ENCODE measurements around the gene PLCB2.
A peak's percentile ranks its signal among the peaks of the same experiment; 100 is the strongest.

The PLCB2 gene

GRCh38 chr15:40325188-40325587 is 17.5 kb upstream of the PLCB2 start:
- Histone ChIP-seq H3K4me3 (peak overlapping the region; percentile 52), H3K36me3 (replicated peaks) (peaks cover 34% of the 10 kb centered on the region), H3K4me1 (peaks cover 61% of the 10 kb centered on the region), H3K27me3 (ENCODE audit: low read depth) (no peaks in the 10 kb centered on the region), H3K9me3 (no peaks in the 10 kb centered on the region)
- in situ Hi-C loops (cut with MboI; ENCODE audit: low sequenced_read_pairs), result no loop called here
- DNase-seq (ENCODE audit: low spot score in 2 of 2), result no peak

- Histone ChIP-seq H3K4me1 (peaks cover 67% of the 10 kb centered on the region), H3K4me3 (peak overlapping the region; percentile 52), H3K9me3 (no peaks in the 10 kb centered on the region), H3K27me3 (ENCODE audit: low read depth) (no peaks in the 10 kb centered on the region), H3K36me3 (replicated peaks) (peaks cover 32% of the 10 kb centered on the region)
- in situ Hi-C loops (cut with MboI; ENCODE audit: low sequenced_read_pairs), result no loop called here
- DNase-seq (ENCODE audit: low spot score in 2 of 2), result peak in 1 of 2 experiments; percentile 50
Observed at GRCh38 chr15:40323953-40324937, 16.5 kb upstream of the PLCB2 start.

- H3K9me3 ChIP-seq, result no peaks in the 10 kb centered on the region
- H3K4me1 ChIP-seq, result peaks cover 64% of the 10 kb centered on the region
- in situ Hi-C loops (cut with MboI; ENCODE audit: low sequenced_read_pairs), result no loop called here
- peak within 1 kb of the TSS; percentile 52 for H3K4me3 ChIP-seq
- no peaks in the 10 kb centered on the region for H3K27me3 ChIP-seq (ENCODE audit: low read depth)
- peaks cover 26% of the 10 kb centered on the region for H3K36me3 ChIP-seq (replicated peaks)
- peak; percentile 96 to 98 for DNase-seq (ENCODE audit: low spot score in 2 of 2)
Observed at GRCh38 chr15:40323239-40323952, 15.7 kb upstream of the PLCB2 start, which contains the start of gene INAFM2. TSS of gene INAFM2 (plus strand) at chr15:40323692. CDS start at chr15:40324056, 364 bp downstream.

GRCh38 chr15:40322531-40323238 is 14.9 kb upstream of the PLCB2 start:
- peaks cover 19% of the 10 kb centered on the region for H3K36me3 ChIP-seq (replicated peaks)
- H3K4me1 ChIP-seq, result peaks cover 56% of the 10 kb centered on the region
- H3K9me3 ChIP-seq, result no peaks in the 10 kb centered on the region
- no peaks in the 10 kb centered on the region for H3K27me3 ChIP-seq (ENCODE audit: low read depth)
- peak overlapping the region; percentile 12 for H3K4me3 ChIP-seq
- DNase-seq (ENCODE audit: low spot score in 2 of 2), result peak in 1 of 2 experiments; percentile 63
- in situ Hi-C loops (cut with MboI; ENCODE audit: low sequenced_read_pairs), result no loop called here

- peaks cover 7% of the 10 kb centered on the region for H3K36me3 ChIP-seq (replicated peaks)
- DNase-seq (ENCODE audit: low spot score in 2 of 2), result peak; percentile 84 to 100
- in situ Hi-C loops (cut with MboI; ENCODE audit: low sequenced_read_pairs), result no loop called here
- H3K4me1 ChIP-seq, result peaks cover 39% of the 10 kb centered on the region
- H3K4me3 ChIP-seq, result no peak overlapping the region
- H3K27me3 ChIP-seq (ENCODE audit: low read depth), result no peaks in the 10 kb centered on the region
- no peaks in the 10 kb centered on the region for H3K9me3 ChIP-seq
Observed at GRCh38 chr15:40320931-40321371, 13.2 kb upstream of the PLCB2 start.

GRCh38 chr15:40320409-40320808 is 12.7 kb upstream of the PLCB2 start:
- in situ Hi-C loops (cut with MboI; ENCODE audit: low sequenced_read_pairs), result no loop called here
- Histone ChIP-seq H3K36me3 (replicated peaks) (peaks cover 4% of the 10 kb centered on the region; the same call in 1 of the 2 replicates), H3K9me3 (no peaks in the 10 kb centered on the region), H3K4me1 (peaks cover 35% of the 10 kb centered on the region), H3K27me3 (ENCODE audit: low read depth) (no peaks in the 10 kb centered on the region), H3K4me3 (no peak overlapping the region)
- DNase-seq (ENCODE audit: low spot score in 2 of 2), result peak; percentile 61 to 77

GRCh38 chr15:40317580-40317979 is 9.8 kb upstream of the PLCB2 start:
- Histone ChIP-seq H3K36me3 (replicated peaks) (no peaks in the 10 kb centered on the region), H3K27me3 (ENCODE audit: low read depth) (no peaks in the 10 kb centered on the region), H3K4me1 (peaks cover 43% of the 10 kb centered on the region), H3K9me3 (no peaks in the 10 kb centered on the region), H3K4me3 (no peak overlapping the region)
- DNase-seq (ENCODE audit: low spot score in 2 of 2), result no peak
- in situ Hi-C loops (cut with MboI; ENCODE audit: low sequenced_read_pairs), result no loop called here

GRCh38 chr15:40316931-40317330 is 9.2 kb upstream of the PLCB2 start:
- H3K36me3 ChIP-seq (replicated peaks), result no peaks in the 10 kb centered on the region
- no peaks in the 10 kb centered on the region for H3K9me3 ChIP-seq
- no peaks in the 10 kb centered on the region for H3K27me3 ChIP-seq (ENCODE audit: low read depth)
- in situ Hi-C loops (cut with MboI; ENCODE audit: low sequenced_read_pairs), result no loop called here
- DNase-seq (ENCODE audit: low spot score in 2 of 2), result no peak
- H3K4me1 ChIP-seq, result peaks cover 36% of the 10 kb centered on the region
- H3K4me3 ChIP-seq, result no peak overlapping the region

- Histone ChIP-seq H3K36me3 (replicated peaks) (no peaks in the 10 kb centered on the region), H3K27me3 (ENCODE audit: low read depth) (no peaks in the 10 kb centered on the region), H3K4me3 (no peak overlapping the region), H3K4me1 (peaks cover 18% of the 10 kb centered on the region), H3K9me3 (no peaks in the 10 kb centered on the region)
- no peak for DNase-seq (ENCODE audit: low spot score in 2 of 2)
- in situ Hi-C loops (cut with MboI; ENCODE audit: low sequenced_read_pairs), result no loop called here
Observed at GRCh38 chr15:40314723-40315276, 7.1 kb upstream of the PLCB2 start.

- H3K9me3 ChIP-seq, result no peaks in the 10 kb centered on the region
- H3K27me3 ChIP-seq (ENCODE audit: low read depth), result no peaks in the 10 kb centered on the region
- no peaks in the 10 kb centered on the region for H3K36me3 ChIP-seq (replicated peaks)
- DNase-seq (ENCODE audit: low spot score in 2 of 2), result peak; percentile 93 to 95
- H3K4me1 ChIP-seq, result peaks cover 19% of the 10 kb centered on the region
- no peak overlapping the region for H3K4me3 ChIP-seq
- in situ Hi-C loops (cut with MboI; ENCODE audit: low sequenced_read_pairs), result no loop called here
Observed at GRCh38 chr15:40313531-40314398, 6.0 kb upstream of the PLCB2 start.

- in situ Hi-C loops (cut with MboI; ENCODE audit: low sequenced_read_pairs), result no loop called here
- no peaks in the 10 kb centered on the region for H3K36me3 ChIP-seq (replicated peaks)
- peaks cover 20% of the 10 kb centered on the region for H3K4me1 ChIP-seq
- H3K27me3 ChIP-seq (ENCODE audit: low read depth), result no peaks in the 10 kb centered on the region
- no peaks in the 10 kb centered on the region for H3K9me3 ChIP-seq
- H3K4me3 ChIP-seq, result no peak overlapping the region
- DNase-seq (ENCODE audit: low spot score in 2 of 2), result no peak
Observed at GRCh38 chr15:40312370-40313158, 4.8 kb upstream of the PLCB2 start.

- in situ Hi-C loops (cut with MboI; ENCODE audit: low sequenced_read_pairs), result no loop called here
- H3K9me3 ChIP-seq, result no peaks in the 10 kb centered on the region
Observed at GRCh38 chr15:40310993-40311392, 3.3 kb upstream of the PLCB2 start.

More at GRCh38 chr15:40310993-40311392, 3.3 kb upstream of the PLCB2 start:
- no peaks in the 10 kb centered on the region for H3K27me3 ChIP-seq (ENCODE audit: low read depth)
- no peaks in the 10 kb centered on the region for H3K36me3 ChIP-seq (replicated peaks)
- no peak overlapping the region for H3K4me3 ChIP-seq
- H3K4me1 ChIP-seq, result peaks cover 20% of the 10 kb centered on the region
- DNase-seq (ENCODE audit: low spot score in 2 of 2), result no peak
